ENCODE measurements around the gene CRYBB1.

DNA sequence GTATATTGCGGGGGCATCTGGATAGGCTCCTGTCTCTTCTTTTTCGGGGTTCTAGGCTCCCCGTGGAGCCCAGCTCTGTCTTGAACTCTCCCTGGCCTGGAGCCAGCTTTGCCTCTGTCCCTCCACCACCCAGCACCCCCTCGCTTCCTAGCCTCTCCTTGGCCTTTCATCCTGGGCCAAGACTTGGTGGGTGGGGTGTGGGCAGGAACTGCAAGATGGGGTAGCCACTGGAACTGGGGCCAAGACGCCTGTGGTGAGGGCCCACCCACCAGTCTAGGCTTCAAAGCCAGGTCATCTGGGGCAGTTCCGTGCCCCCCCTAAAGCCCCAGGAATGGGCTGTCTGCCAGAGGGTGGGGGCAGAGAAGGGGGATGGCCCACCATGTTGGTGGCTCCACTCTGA is 1.7 kb upstream of the CRYBB1 start:
- TF ChIP-seq, protein P1, sequence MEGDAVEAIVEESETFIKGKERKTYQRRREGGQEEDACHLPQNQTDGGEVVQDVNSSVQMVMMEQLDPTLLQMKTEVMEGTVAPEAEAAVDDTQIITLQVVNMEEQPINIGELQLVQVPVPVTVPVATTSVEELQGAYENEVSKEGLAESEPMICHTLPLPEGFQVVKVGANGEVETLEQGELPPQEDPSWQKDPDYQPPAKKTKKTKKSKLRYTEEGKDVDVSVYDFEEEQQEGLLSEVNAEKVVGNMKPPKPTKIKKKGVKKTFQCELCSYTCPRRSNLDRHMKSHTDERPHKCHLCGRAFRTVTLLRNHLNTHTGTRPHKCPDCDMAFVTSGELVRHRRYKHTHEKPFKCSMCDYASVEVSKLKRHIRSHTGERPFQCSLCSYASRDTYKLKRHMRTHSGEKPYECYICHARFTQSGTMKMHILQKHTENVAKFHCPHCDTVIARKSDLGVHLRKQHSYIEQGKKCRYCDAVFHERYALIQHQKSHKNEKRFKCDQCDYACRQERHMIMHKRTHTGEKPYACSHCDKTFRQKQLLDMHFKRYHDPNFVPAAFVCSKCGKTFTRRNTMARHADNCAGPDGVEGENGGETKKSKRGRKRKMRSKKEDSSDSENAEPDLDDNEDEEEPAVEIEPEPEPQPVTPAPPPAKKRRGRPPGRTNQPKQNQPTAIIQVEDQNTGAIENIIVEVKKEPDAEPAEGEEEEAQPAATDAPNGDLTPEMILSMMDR (IDR thresholded peaks at IDR 0.05; ENCODE audit: poor library complexity) = no peak
- TF ChIP-seq EZH2 (IDR thresholded peaks at IDR 0.05; ENCODE audit: borderline replicate concordance) (no peak), EZH2phosphoT487 (IDR thresholded peaks at IDR 0.05; ENCODE audit: low read depth, severe bottlenecking, unreplicated experiment) (no peak)

Measured in hepatocyte (in vitro differentiated cells).